ENCODE results near the gene MORN1. TPM values are rescaled to one million over a fixed set of nuclear protein-coding genes. Genes with fewer than 3 reads are reported as not detected.

The MORN1 gene
- total and polyA plus RNA-seq, 9 of the 15 experiments (the other 6 are each of a cell fraction or from before 2014, with no cell fraction given) = 0.24 to 9.3 (median 4.2) TPM

DNA sequence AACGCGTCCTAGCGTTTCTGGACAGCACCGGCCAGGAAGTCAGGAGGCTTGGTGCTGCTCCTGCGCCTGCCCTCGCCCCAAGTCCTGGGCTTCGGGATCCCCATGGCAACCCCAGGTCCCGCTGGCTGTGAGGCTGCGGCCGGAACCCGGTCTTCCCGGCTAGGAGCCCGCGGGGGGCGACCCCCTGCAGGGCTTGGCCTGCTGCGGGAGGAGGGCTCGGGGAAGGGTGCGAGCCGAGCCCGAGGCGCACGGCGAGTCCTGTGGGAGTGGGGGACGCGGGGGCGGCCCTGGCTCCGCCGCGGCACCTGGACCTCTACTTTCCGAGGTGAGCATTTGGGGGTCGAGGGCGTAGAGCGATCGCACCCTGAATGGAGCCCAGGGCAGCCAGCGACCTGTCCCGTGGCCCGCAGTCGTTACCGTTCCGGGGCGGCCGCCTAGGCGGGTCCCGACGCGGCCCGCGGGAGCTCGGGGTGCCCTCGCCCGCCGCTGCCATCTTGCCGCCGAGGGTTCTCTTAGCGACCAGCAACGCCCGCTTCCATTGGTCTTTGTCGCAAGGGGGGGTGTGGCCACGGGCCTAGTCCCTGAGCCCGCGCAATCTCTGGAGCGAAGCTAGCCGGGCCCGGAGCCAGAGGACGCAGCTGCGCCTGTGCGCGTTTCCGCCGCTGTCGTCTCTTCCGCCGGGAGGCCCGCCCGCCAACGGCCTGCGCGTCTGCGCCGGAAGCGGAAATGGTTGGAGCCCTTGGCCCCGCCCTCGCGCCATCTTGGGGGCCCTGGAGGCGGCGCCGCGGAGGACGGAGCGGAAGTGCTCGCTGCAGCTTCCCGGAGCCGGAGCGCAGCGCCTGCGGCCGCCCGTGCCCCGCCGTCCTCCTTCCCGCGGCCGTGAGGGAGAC lies at the start of gene MORN1, which contains the start of gene RER1 (continued):
- TF ChIP-seq, protein P1, sequence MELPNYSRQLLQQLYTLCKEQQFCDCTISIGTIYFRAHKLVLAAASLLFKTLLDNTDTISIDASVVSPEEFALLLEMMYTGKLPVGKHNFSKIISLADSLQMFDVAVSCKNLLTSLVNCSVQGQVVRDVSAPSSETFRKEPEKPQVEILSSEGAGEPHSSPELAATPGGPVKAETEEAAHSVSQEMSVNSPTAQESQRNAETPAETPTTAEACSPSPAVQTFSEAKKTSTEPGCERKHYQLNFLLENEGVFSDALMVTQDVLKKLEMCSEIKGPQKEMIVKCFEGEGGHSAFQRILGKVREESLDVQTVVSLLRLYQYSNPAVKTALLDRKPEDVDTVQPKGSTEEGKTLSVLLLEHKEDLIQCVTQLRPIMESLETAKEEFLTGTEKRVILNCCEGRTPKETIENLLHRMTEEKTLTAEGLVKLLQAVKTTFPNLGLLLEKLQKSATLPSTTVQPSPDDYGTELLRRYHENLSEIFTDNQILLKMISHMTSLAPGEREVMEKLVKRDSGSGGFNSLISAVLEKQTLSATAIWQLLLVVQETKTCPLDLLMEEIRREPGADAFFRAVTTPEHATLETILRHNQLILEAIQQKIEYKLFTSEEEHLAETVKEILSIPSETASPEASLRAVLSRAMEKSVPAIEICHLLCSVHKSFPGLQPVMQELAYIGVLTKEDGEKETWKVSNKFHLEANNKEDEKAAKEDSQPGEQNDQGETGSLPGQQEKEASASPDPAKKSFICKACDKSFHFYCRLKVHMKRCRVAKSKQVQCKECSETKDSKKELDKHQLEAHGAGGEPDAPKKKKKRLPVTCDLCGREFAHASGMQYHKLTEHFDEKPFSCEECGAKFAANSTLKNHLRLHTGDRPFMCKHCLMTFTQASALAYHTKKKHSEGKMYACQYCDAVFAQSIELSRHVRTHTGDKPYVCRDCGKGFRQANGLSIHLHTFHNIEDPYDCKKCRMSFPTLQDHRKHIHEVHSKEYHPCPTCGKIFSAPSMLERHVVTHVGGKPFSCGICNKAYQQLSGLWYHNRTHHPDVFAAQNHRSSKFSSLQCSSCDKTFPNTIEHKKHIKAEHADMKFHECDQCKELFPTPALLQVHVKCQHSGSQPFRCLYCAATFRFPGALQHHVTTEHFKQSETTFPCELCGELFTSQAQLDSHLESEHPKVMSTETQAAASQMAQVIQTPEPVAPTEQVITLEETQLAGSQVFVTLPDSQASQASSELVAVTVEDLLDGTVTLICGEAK (IDR thresholded peaks at IDR 0.05) = peak; percentile 99
- TF ChIP-seq, protein P1 (CRISPR knock-in tag; IDR thresholded peaks at IDR 0.05) = no peak
- TF ChIP-seq RCOR1 (IDR thresholded peaks at IDR 0.05; ENCODE audit: borderline replicate concordance in 1 of 2, low read depth in 2 of 2, low read length in 2 of 2) (peak in 1 of 2 experiments; percentile 10; a peak in 1 of 4 replicates), ZNF551 (CRISPR knock-in tag; IDR thresholded peaks at IDR 0.05) (no peak), CBX5 (IDR thresholded peaks at IDR 0.05; ENCODE audit: borderline replicate concordance, low read depth) (no peak), ZNF134 (CRISPR knock-in tag; conservative IDR thresholded peaks at IDR 0.05) (no peak), CCNT2 (IDR thresholded peaks at IDR 0.05; ENCODE audit: borderline replicate concordance, extremely low read depth, insufficient read length, low read depth, low read length) (peak; percentile 90), FOXJ2 (tag; IDR thresholded peaks at IDR 0.05) (0 out of 2 replicates have a peak, but pooled peaks have one; percentile 63), BHLHE40 (IDR thresholded peaks at IDR 0.05; ENCODE audit: low read length) (peak; percentile 49; the same call in 1 of the 2 replicates)
- TF ChIP-seq, protein P2, sequence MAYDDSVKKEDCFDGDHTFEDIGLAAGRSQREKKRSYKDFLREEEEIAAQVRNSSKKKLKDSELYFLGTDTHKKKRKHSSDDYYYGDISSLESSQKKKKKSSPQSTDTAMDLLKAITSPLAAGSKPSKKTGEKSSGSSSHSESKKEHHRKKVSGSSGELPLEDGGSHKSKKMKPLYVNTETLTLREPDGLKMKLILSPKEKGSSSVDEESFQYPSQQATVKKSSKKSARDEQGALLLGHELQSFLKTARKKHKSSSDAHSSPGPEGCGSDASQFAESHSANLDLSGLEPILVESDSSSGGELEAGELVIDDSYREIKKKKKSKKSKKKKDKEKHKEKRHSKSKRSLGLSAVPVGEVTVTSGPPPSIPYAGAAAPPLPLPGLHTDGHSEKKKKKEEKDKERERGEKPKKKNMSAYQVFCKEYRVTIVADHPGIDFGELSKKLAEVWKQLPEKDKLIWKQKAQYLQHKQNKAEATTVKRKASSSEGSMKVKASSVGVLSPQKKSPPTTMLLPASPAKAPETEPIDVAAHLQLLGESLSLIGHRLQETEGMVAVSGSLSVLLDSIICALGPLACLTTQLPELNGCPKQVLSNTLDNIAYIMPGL (CRISPR knock-in tag; IDR thresholded peaks at IDR 0.05) = no peak
- TF ChIP-seq, protein P3, sequence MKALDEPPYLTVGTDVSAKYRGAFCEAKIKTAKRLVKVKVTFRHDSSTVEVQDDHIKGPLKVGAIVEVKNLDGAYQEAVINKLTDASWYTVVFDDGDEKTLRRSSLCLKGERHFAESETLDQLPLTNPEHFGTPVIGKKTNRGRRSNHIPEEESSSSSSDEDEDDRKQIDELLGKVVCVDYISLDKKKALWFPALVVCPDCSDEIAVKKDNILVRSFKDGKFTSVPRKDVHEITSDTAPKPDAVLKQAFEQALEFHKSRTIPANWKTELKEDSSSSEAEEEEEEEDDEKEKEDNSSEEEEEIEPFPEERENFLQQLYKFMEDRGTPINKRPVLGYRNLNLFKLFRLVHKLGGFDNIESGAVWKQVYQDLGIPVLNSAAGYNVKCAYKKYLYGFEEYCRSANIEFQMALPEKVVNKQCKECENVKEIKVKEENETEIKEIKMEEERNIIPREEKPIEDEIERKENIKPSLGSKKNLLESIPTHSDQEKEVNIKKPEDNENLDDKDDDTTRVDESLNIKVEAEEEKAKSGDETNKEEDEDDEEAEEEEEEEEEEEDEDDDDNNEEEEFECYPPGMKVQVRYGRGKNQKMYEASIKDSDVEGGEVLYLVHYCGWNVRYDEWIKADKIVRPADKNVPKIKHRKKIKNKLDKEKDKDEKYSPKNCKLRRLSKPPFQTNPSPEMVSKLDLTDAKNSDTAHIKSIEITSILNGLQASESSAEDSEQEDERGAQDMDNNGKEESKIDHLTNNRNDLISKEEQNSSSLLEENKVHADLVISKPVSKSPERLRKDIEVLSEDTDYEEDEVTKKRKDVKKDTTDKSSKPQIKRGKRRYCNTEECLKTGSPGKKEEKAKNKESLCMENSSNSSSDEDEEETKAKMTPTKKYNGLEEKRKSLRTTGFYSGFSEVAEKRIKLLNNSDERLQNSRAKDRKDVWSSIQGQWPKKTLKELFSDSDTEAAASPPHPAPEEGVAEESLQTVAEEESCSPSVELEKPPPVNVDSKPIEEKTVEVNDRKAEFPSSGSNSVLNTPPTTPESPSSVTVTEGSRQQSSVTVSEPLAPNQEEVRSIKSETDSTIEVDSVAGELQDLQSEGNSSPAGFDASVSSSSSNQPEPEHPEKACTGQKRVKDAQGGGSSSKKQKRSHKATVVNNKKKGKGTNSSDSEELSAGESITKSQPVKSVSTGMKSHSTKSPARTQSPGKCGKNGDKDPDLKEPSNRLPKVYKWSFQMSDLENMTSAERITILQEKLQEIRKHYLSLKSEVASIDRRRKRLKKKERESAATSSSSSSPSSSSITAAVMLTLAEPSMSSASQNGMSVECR (CRISPR knock-in tag; IDR thresholded peaks at IDR 0.05) = peak; percentile 98

Measured in K562 (cell line).